Measurements from ENCODE around the gene TTF1. TPM values are rescaled to one million over a fixed set of nuclear protein-coding genes. Genes with fewer than 3 reads are reported as not detected.
A peak's percentile ranks its signal among the peaks of the same experiment; 100 is the strongest.

TTF1 gene
- total RNA-seq, 2 experiments from 2014 or later = 31.0 to 33.7 TPM

DNA sequence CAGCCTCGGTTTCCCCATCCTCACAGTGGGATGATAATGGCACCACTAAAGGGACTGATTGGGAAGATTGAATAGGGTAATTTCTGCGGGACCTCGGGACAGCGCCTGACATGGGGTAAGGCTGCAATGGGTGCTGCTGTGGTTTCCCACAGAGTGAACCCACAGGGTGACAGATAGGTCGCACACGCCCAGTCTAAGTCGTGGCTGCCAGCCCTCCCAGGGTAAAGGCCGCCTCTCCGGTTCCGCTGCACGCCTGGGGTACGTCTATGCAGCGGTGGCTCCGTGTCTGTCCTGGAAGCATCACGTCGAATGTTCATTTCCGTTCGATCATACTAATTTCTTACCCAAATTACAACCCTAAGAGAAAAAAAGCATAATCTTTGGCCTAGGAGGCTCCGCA lies 4.0 kb upstream of the TTF1 start:
- Mint-ChIP-seq H3K27ac (no peak overlapping the region), H3K27me3 (peaks cover 46% of the 10 kb centered on the region), H3K4me3 (peak overlapping the region; percentile 54), H3K4me1 (ENCODE audit: low read depth) (peaks cover 34% of the 10 kb centered on the region), H3K36me3 (no peaks in the 10 kb centered on the region), H3K9me3 (no peaks in the 10 kb centered on the region)
- intact Hi-C loops (cut with micrococcal nuclease) = loop anchor here (1.0 kb wide), 2 partner anchors 77 to 97 kb away; no protein-coding TSS in a partner anchor
- POLR2A ChIA-PET = no interaction called here
- CTCF ChIA-PET = interaction anchor here (0.5 to 0.6 kb wide), 2 partner anchors 347 to 997 kb away, joined by 3 to 4 read pairs; no protein-coding TSS in a partner anchor
- peak; percentile 28 for DNase-seq

DNA sequence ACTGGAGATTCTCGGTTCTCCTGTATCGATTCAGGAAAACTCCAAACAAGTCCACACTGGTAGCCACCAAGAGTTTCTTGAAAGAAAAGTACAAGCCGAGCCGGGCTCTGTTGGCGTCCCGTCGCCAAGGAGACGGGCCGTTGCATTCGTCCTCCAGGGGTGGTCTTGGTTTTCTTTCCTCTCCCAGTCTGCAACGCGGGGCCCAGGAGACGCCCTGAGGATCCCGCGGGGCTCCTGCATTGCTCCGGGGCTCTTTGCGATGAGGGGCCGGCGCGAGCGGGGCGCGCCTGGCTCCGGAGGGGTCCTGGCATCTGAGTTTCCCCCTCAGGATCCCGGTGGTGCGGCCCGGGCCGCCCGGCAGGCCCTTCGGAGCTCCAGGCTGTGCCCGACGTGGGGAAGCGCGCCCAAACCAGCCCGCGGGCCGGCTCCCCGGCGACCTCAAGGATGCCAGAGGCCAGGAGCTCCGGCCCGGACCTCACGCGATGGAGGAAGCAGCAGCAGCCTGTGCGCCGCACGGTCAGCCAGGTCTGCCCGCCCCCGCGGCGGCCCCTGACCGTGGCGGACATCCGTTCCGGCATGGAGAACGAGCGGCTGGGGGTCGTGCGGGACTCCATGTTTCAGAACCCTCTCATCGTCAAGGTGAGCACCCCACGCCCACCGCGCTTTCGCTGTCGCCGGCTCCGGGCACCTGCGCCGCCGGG lies 3.3 kb upstream of the TTF1 start, which contains the start of gene CFAP77:
Gene CFAP77, plus strand, starts transcription at position 384 of the 701 bp plus-strand sequence. Its CDS starts 61 bp downstream, at position 445.
- intact Hi-C loops (cut with micrococcal nuclease) = loop anchor here (5.0 to 10.0 kb wide), 3 partner anchors 262 to 535 kb away; partner anchors contain the start of genes GTF3C4 and TSC1
- ChIA-PET POLR2A (no interaction called here), CTCF (no interaction called here)

GRCh38 chr9:132408521-132408920 lies 1.9 kb upstream of the TTF1 start:
- CTCF ChIA-PET = no interaction called here
- H3K27ac Mint-ChIP-seq = no peak overlapping the region
- no peak overlapping the region for H3K4me3 Mint-ChIP-seq
- H3K27me3 Mint-ChIP-seq = peaks cover 24% of the 10 kb centered on the region
- intact Hi-C loops (cut with micrococcal nuclease) = loop anchor here (5.0 to 10.0 kb wide), 3 partner anchors 264 to 536 kb away; partner anchors contain the start of genes GTF3C4 and TSC1
- POLR2A ChIA-PET = no interaction called here
- peaks cover 8% of the 10 kb centered on the region for H3K36me3 Mint-ChIP-seq
- no peaks in the 10 kb centered on the region for H3K9me3 Mint-ChIP-seq
- no peak for DNase-seq
- peaks cover 50% of the 10 kb centered on the region for H3K4me1 Mint-ChIP-seq (ENCODE audit: low read depth)

More for the DNA sequence above, 3.3 kb upstream of the TTF1 start, which contains the start of gene CFAP77:
- peak; percentile 40 for DNase-seq
- Mint-ChIP-seq H3K36me3 (no peaks in the 10 kb centered on the region), H3K4me3 (peak within 1 kb of the TSS; percentile 54), H3K4me1 (ENCODE audit: low read depth) (peaks cover 38% of the 10 kb centered on the region), H3K27me3 (peaks cover 39% of the 10 kb centered on the region), H3K27ac (no peak within 1 kb of the TSS), H3K9me3 (no peaks in the 10 kb centered on the region)

DNA sequence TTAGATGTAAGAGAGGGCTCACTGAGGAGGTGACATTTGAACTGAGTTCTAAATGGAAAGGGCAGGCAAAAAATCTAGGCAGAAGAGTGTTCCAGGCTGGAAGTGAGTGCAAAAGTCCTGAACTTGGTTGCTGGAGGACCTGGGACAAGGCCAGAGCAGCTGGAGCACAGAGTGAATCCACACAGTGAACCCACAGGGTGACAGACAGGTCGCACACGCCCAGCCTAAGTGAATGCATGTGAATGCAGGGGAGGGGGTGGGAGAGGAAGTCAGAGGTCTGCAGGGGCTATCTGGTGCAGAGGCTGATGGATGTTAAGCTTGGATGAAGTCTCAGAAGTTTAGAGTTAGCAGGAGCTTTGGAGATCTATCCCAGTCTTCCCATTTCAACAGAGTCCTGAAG lies 556 bp upstream of the TTF1 start:
- H3K4me1 Mint-ChIP-seq (ENCODE audit: low read depth) = peaks cover 52% of the 10 kb centered on the region
- CTCF ChIA-PET = no interaction called here
- peak overlapping the region; percentile 90 for H3K27ac Mint-ChIP-seq

GRCh38 chr9:132404228-132404881 lies 2.3 kb downstream of the TTF1 start:
- H3K9me3 Mint-ChIP-seq = no peaks in the 10 kb centered on the region
- no peaks in the 10 kb centered on the region for H3K27me3 Mint-ChIP-seq
- DNase-seq = peak; percentile 44
- intact Hi-C loops (cut with micrococcal nuclease) = loop anchor here (10.0 kb wide), 2 partner anchors 360 to 540 kb away; partner anchors contain the start of gene TSC1
- peaks cover 35% of the 10 kb centered on the region for H3K36me3 Mint-ChIP-seq
- H3K4me3 Mint-ChIP-seq = peak overlapping the region; percentile 94
- ChIA-PET CTCF (interaction anchor here (0.6 to 1.4 kb wide), 3 partner anchors 10 to 171 kb away, joined by 3 to 4 read pairs (median 3); no protein-coding TSS in a partner anchor), POLR2A (interaction anchor here (0.6 to 1.1 kb wide), 4 partner anchors 35 to 54 kb away, joined by 3 to 6 read pairs (median 3); no protein-coding TSS in a partner anchor)
- H3K27ac Mint-ChIP-seq = peak overlapping the region; percentile 90
- H3K4me1 Mint-ChIP-seq (ENCODE audit: low read depth) = peaks cover 41% of the 10 kb centered on the region

More for the DNA sequence above, 556 bp upstream of the TTF1 start:
- DNase-seq = no peak
- peak overlapping the region; percentile 94 for H3K4me3 Mint-ChIP-seq
- peaks cover 19% of the 10 kb centered on the region for H3K36me3 Mint-ChIP-seq
- intact Hi-C loops (cut with micrococcal nuclease) = loop anchor here (5.0 to 10.0 kb wide), 3 partner anchors 265 to 538 kb away; partner anchors contain the start of genes GTF3C4 and TSC1
- POLR2A ChIA-PET = interaction anchor here (1.0 kb wide), 1 partner anchor 53 kb away, joined by 3 read pairs; the partner anchor contains the start of gene SETX
- H3K9me3 Mint-ChIP-seq = no peaks in the 10 kb centered on the region
- peaks cover 16% of the 10 kb centered on the region for H3K27me3 Mint-ChIP-seq

- ChIA-PET CTCF (no interaction called here), POLR2A (no interaction called here)
- intact Hi-C loops (cut with micrococcal nuclease) = loop anchor here (10.0 kb wide), 2 partner anchors 363 to 543 kb away; partner anchors contain the start of gene TSC1
- Mint-ChIP-seq H3K36me3 (peaks cover 49% of the 10 kb centered on the region), H3K4me3 (no peak overlapping the region), H3K27me3 (no peaks in the 10 kb centered on the region), H3K4me1 (ENCODE audit: low read depth) (peaks cover 34% of the 10 kb centered on the region), H3K27ac (no peak overlapping the region), H3K9me3 (no peaks in the 10 kb centered on the region)
- DNase-seq = no peak
These were observed 4.8 kb downstream of the TTF1 start for GRCh38 chr9:132401824-132402223.

GRCh38 chr9:132395560-132395959 lies 11.1 kb downstream of the TTF1 start:
- Mint-ChIP-seq H3K9me3 (no peaks in the 10 kb centered on the region), H3K27me3 (no peaks in the 10 kb centered on the region), H3K4me1 (ENCODE audit: low read depth) (no peaks in the 10 kb centered on the region), H3K27ac (no peak overlapping the region), H3K36me3 (peaks cover 60% of the 10 kb centered on the region), H3K4me3 (no peak overlapping the region)
- ChIA-PET POLR2A (no interaction called here), CTCF (interaction anchor here (1.2 kb wide), 1 partner anchor 136 kb away, joined by 3 read pairs; no protein-coding TSS in a partner anchor)
- intact Hi-C loops (cut with micrococcal nuclease) = no loop called here
- no peak for DNase-seq

GRCh38 chr9:132391449-132391848 lies 15.2 kb downstream of the TTF1 start:
- H3K27ac Mint-ChIP-seq = no peak overlapping the region
- peaks cover 66% of the 10 kb centered on the region for H3K36me3 Mint-ChIP-seq
- H3K27me3 Mint-ChIP-seq = no peaks in the 10 kb centered on the region
- no peak overlapping the region for H3K4me3 Mint-ChIP-seq
- intact Hi-C loops (cut with micrococcal nuclease) = no loop called here
- H3K4me1 Mint-ChIP-seq (ENCODE audit: low read depth) = no peaks in the 10 kb centered on the region
- no peaks in the 10 kb centered on the region for H3K9me3 Mint-ChIP-seq
- POLR2A ChIA-PET = no interaction called here
- DNase-seq = no peak
- CTCF ChIA-PET = no interaction called here

GRCh38 chr9:132390966-132391365 lies 15.7 kb downstream of the TTF1 start:
- POLR2A ChIA-PET = no interaction called here
- Mint-ChIP-seq H3K9me3 (no peaks in the 10 kb centered on the region), H3K27ac (no peak overlapping the region), H3K4me1 (ENCODE audit: low read depth) (no peaks in the 10 kb centered on the region), H3K36me3 (peaks cover 65% of the 10 kb centered on the region), H3K27me3 (no peaks in the 10 kb centered on the region), H3K4me3 (no peak overlapping the region)
- intact Hi-C loops (cut with micrococcal nuclease) = no loop called here
- CTCF ChIA-PET = no interaction called here
- DNase-seq = no peak

GRCh38 chr9:132387133-132387532 lies 19.5 kb downstream of the TTF1 start:
- POLR2A ChIA-PET = no interaction called here
- DNase-seq = no peak
- H3K27ac Mint-ChIP-seq = no peak overlapping the region

DNA sequence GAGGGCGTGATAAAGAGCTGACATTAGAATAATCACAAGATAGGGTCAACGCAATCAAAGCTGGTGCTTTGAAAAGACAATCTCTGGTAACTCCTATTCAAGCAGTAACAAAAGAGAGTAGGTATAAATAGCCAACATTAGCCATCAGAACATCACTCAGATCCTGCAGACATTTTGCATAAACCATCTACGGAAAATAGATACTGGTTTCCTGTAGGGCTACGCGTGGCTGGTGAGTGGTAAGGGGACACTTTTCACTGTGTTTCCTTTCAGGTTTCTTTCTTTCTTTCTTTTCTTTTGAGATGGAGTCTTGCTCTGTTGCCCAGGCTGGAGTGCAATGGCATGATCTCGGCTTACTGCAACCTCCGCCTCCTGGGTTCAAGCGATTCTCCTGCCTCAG lies 22.3 kb downstream of the TTF1 start:
- Mint-ChIP-seq H3K27ac (no peak overlapping the region), H3K36me3 (peaks cover 40% of the 10 kb centered on the region), H3K9me3 (no peaks in the 10 kb centered on the region), H3K27me3 (no peaks in the 10 kb centered on the region), H3K4me1 (ENCODE audit: low read depth) (peaks cover 23% of the 10 kb centered on the region), H3K4me3 (no peak overlapping the region)
- intact Hi-C loops (cut with micrococcal nuclease) = no loop called here
- no peak for DNase-seq
- ChIA-PET POLR2A (no interaction called here), CTCF (no interaction called here)

More at GRCh38 chr9:132387133-132387532, 19.5 kb downstream of the TTF1 start:
- H3K36me3 Mint-ChIP-seq = peaks cover 57% of the 10 kb centered on the region
- H3K9me3 Mint-ChIP-seq = no peaks in the 10 kb centered on the region
- peaks cover 16% of the 10 kb centered on the region for H3K4me1 Mint-ChIP-seq (ENCODE audit: low read depth)
- H3K27me3 Mint-ChIP-seq = no peaks in the 10 kb centered on the region
- intact Hi-C loops (cut with micrococcal nuclease) = no loop called here
- H3K4me3 Mint-ChIP-seq = no peak overlapping the region
- CTCF ChIA-PET = no interaction called here

GRCh38 chr9:132383462-132383883 lies 23.2 kb downstream of the TTF1 start:
- ChIA-PET POLR2A (no interaction called here), CTCF (no interaction called here)
- H3K4me3 Mint-ChIP-seq = no peak overlapping the region
- H3K9me3 Mint-ChIP-seq = no peaks in the 10 kb centered on the region
- peak overlapping the region; percentile 38 for H3K27ac Mint-ChIP-seq
- H3K4me1 Mint-ChIP-seq (ENCODE audit: low read depth) = peaks cover 23% of the 10 kb centered on the region
- intact Hi-C loops (cut with micrococcal nuclease) = no loop called here
- no peak for DNase-seq
- peaks cover 37% of the 10 kb centered on the region for H3K36me3 Mint-ChIP-seq
- no peaks in the 10 kb centered on the region for H3K27me3 Mint-ChIP-seq

Data from activated CD4-positive, alpha-beta memory T cell treated with anti-CD3 and anti-CD28 coated beads for 36 hours (primary cell).